RCC 7860 (cell line): ENCODE data around the gene PAQR3.

Source experiments
- DNase-seq: peaks from one replicate; pipeline ENCODE4 v3.0.0-alpha.2; 2015; ENCODE audit warnings: low spot score
- FAIRE-seq: peaks from 2 replicates; lab custom pipeline; 2012; peaks lifted over from hg19 to GRCh38; lab: Jason Lieb, UNC

The PAQR3 gene

DNA sequence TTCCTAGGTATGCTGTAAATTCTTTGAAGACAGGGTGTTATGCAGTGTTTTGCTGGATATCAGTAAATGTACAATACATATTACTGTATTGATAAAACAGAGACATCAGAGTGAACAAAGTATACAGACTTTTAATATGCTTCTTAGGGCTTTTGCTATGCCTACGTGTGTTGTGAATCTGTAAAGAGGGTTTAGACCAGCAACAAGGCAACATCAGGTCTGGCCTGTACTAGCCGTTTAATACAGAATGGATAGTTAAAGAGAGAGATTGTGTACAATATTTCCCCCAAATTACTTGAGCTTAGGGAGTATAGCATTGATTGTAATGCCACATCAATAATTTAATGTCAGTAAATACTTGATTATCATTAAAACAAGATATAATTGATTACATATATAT, 75.2 kb downstream of the PAQR3 start:
- FAIRE-seq (no peak), DNase-seq (no peak)

GRCh38 chr4:78863254-78863869, 75.9 kb downstream of the PAQR3 start:
- no peak for DNase-seq
- FAIRE-seq: no peak

DNA sequence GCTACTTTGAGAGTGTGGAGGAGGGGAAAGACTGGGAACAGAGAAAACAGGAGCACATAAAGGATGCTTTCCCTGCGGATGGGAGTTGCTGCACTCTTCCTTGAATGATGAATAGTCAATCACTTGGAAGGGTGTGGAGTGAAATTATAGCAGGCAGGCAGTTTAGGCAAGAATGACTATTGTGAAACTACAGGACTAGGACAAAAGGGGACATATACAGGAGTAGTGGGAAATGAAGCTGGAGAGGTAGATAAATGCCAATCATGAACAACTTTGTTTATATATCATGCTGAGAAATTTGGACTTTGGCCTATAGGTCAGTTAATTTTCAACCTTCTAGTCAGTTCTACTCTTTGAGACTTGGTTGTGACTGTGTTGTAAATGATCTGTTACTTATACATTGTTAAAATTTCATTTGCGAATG, 76.9 kb downstream of the PAQR3 start:
- peak; percentile 23 for DNase-seq
- FAIRE-seq: peak; percentile 63
